Stomach (tissue), 9 donors: ENCODE measurements around the gene GPR180. TPM values are rescaled to one million over a fixed set of nuclear protein-coding genes. Genes with fewer than 3 reads are reported as not detected.

Source experiments
- DNase-seq, 2 donors: peaks; one replicate each; pipeline versions ENCODE4 v3.0.0 to v3.0.0-alpha.2; 2013 to 2019
- H3K27ac ChIP-seq, 5 donors: fragments of 200-600 bp in 4 of 5; sonication (generic) in 4 of 5; one replicate each; pipeline ENCODE4 v1.5.1; 2013 to 2019; ENCODE audit warnings: mild to moderate bottlenecking in 1 of 5, moderate library complexity in 1 of 5
- H3K27me3 ChIP-seq, 3 donors: fragments of 200-600 bp; sonication (generic); one replicate each; pipeline ENCODE4 v1.5.1; 2017 to 2019; ENCODE audit warnings: mixed run types in 1 of 3
- H3K36me3 ChIP-seq, 4 donors: fragments of 200-600 bp; sonication (generic); 1 replicate in 3 of 4; 2 replicates in 1 of 4; pipeline ENCODE4 v1.5.1; 2016 to 2019
- H3K4me1 ChIP-seq, 4 donors: fragments of 200-600 bp; sonication (generic); one replicate each; pipeline ENCODE4 v1.5.1; 2016 to 2019
- H3K4me3 ChIP-seq, 4 donors: fragments of 200-600 bp; sonication (generic) in 3 of 4; one replicate each; pipeline ENCODE4 v1.5.1; 2016 to 2019; ENCODE audit warnings: mild to moderate bottlenecking in 1 of 4
- H3K9me3 ChIP-seq, 4 donors: fragments of 200-600 bp; sonication (generic); one replicate each; pipeline ENCODE4 v1.5.1; 2016 to 2019
- EP300 ChIP-seq: sonication (generic); formaldehyde crosslinking; IDR thresholded peaks from one replicate; pipeline ENCODE4 v1.6.1; 2017; ENCODE audit warnings: antibody characterized with exemption
- POLR2A ChIP-seq, 4 donors: fragments of 450-650 bp; IDR thresholded peaks; one replicate each; pipeline ENCODE4 v1.6.1; 2016; ENCODE audit warnings: antibody characterized with exemption in 4 of 4, control low read depth in 2 of 4, mild to moderate bottlenecking in 1 of 4, moderate library complexity in 1 of 4
- POLR2AphosphoS5 ChIP-seq, 3 donors: sonication (generic); formaldehyde crosslinking; IDR thresholded peaks; one replicate each; pipeline ENCODE4 v1.6.1; 2016; ENCODE audit warnings: antibody characterized with exemption in 3 of 3
- WGBS, 5 donors: extraction: QIAGEN DNeasy Blood & Tissue Kit in 3 of 5; methylation state at CpG; one replicate each; pipeline versions ENCODE4 v1.1.5 to v1.1.7; 2013 to 2018; 5-methylcytosine and 5-hydroxymethylcytosine counted together
- intact Hi-C: fragments of 100-400 bp; cut with DNase I; formaldehyde crosslinking; loops from one replicate; pipeline ENCODE4 v1.15.1; 2023; ENCODE audit warnings: low total_unique reads
- polyA plus RNA-seq, 3 donors: library from polyadenylated mRNA; stranded (reverse); fragments of 200-250 nt; gene quantifications; one replicate each; pipeline ENCODE4 v1.2.3, GENCODE V29; 2013
- total RNA-seq, 5 donors: library from RNA; depleted of rRNA; stranded (reverse); fragments of >200 nt; gene quantifications; one replicate each; pipeline versions ENCODE4 v1.1.0 to v1.2.3, GENCODE V29; 2014 to 2016
- TF ChIP-seq, protein P1 (sequence below), 7 experiments: fragments of 450-650 bp in 4 of 7; fragments of 200-600 bp in 3 of 7; sonication (generic) in 3 of 7; IDR thresholded peaks; one replicate each; pipeline ENCODE4 v1.5.1; 2016 to 2019; ENCODE audit warnings: antibody characterized with exemption in 7 of 7, control low read depth in 2 of 7, mild to moderate bottlenecking in 1 of 7
- donor health status: healthy with polysubstance abuse.
- donor health status: Bipolar disorder and iron deficiency.
- donor health status: healthy.

GPR180 gene
- total and polyA plus RNA-seq, 8 donors: under 0.01 to 12.9 (median 1.7) TPM

DNA sequence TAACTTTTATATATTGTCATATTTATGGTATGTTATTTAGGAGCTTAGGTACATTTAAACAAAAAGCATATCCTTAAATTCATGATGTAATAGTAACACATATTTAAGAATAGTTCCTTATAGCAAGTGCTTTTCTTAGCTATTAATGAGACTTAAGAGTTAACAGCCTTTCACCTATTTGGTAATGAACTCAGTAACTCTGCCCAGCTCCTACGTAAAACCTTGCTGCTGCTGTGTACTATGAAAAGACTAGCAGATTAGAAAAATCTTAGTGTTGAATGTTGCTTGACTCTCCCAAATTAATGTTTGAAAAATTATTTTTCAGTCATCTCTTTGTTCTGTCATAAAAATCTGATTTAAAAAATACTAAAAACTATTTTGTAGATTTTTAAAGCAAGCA is 6.9 kb downstream of the GPR180 start:
- Histone ChIP-seq H3K27ac (no peak overlapping the region), H3K27me3 (no peaks in the 10 kb centered on the region), H3K9me3 (no peaks in the 10 kb centered on the region), H3K4me3 (no peak overlapping the region), H3K36me3 (peaks cover 6 to 48% (median 44%) of the 10 kb centered on the region in 4 donors), H3K4me1 (peaks cover 0 to 28% (median 2%) of the 10 kb centered on the region in 4 donors)
- TF ChIP-seq EP300: no peak
- TF ChIP-seq POLR2A (IDR thresholded peaks at IDR 0.05): no peak
- TF ChIP-seq, protein P1, sequence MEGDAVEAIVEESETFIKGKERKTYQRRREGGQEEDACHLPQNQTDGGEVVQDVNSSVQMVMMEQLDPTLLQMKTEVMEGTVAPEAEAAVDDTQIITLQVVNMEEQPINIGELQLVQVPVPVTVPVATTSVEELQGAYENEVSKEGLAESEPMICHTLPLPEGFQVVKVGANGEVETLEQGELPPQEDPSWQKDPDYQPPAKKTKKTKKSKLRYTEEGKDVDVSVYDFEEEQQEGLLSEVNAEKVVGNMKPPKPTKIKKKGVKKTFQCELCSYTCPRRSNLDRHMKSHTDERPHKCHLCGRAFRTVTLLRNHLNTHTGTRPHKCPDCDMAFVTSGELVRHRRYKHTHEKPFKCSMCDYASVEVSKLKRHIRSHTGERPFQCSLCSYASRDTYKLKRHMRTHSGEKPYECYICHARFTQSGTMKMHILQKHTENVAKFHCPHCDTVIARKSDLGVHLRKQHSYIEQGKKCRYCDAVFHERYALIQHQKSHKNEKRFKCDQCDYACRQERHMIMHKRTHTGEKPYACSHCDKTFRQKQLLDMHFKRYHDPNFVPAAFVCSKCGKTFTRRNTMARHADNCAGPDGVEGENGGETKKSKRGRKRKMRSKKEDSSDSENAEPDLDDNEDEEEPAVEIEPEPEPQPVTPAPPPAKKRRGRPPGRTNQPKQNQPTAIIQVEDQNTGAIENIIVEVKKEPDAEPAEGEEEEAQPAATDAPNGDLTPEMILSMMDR (IDR thresholded peaks at IDR 0.05): no peak
- TF ChIP-seq POLR2AphosphoS5 (IDR thresholded peaks at IDR 0.05): no peak
- intact Hi-C loops: no loop called here
- peak in 1 of 2 donors; percentile 32 for DNase-seq
- 19 to 50% (median 29%) methylated on average over 1 of the region's 1 CpG for WGBS, 5 donors

GRCh38 chr13:94609196-94609595 is 7.5 kb downstream of the GPR180 start:
- no peaks in the 10 kb centered on the region for H3K9me3 ChIP-seq
- H3K27ac ChIP-seq: no peak overlapping the region
- TF ChIP-seq POLR2A (IDR thresholded peaks at IDR 0.05) (no peak), EP300 (no peak), POLR2AphosphoS5 (IDR thresholded peaks at IDR 0.05) (no peak)
- TF ChIP-seq, protein P1 (IDR thresholded peaks at IDR 0.05): no peak
- no peaks in the 10 kb centered on the region for H3K27me3 ChIP-seq
- peaks cover 6 to 55% (median 48%) of the 10 kb centered on the region in 4 donors for H3K36me3 ChIP-seq
- intact Hi-C loops: no loop called here
- no peak overlapping the region for H3K4me3 ChIP-seq
- 87 to 95% (median 89%) methylated on average over 2 of the region's 2 CpGs for WGBS, 5 donors
- peaks cover 0 to 24% (median 0%) of the 10 kb centered on the region in 4 donors for H3K4me1 ChIP-seq
- DNase-seq: no peak

- H3K36me3 ChIP-seq: peaks cover 6 to 63% (median 53%) of the 10 kb centered on the region in 4 donors
- H3K27ac ChIP-seq: no peak overlapping the region
- H3K9me3 ChIP-seq: no peaks in the 10 kb centered on the region
- DNase-seq: no peak
- H3K4me1 ChIP-seq: peaks cover 0 to 24% (median 0%) of the 10 kb centered on the region in 4 donors
- WGBS, 5 donors: 92 to 94% (median 93%) methylated on average over 5 of the region's 5 CpGs
- intact Hi-C loops: loop anchor here (10.0 kb wide), 1 partner anchor 176 kb away; no protein-coding TSS in a partner anchor
- no peak overlapping the region for H3K4me3 ChIP-seq
- no peaks in the 10 kb centered on the region for H3K27me3 ChIP-seq
- TF ChIP-seq POLR2A (IDR thresholded peaks at IDR 0.05): no peak
Observed at GRCh38 chr13:94610475-94610874, 8.8 kb downstream of the GPR180 start.

- Histone ChIP-seq H3K36me3 (peaks cover 6 to 49% (median 38%) of the 10 kb centered on the region in 4 donors), H3K9me3 (no peaks in the 10 kb centered on the region), H3K27me3 (no peaks in the 10 kb centered on the region), H3K27ac (no peak overlapping the region), H3K4me1 (peaks cover 0 to 22% (median 0%) of the 10 kb centered on the region in 4 donors), H3K4me3 (no peak overlapping the region)
- TF ChIP-seq, protein P1 (IDR thresholded peaks at IDR 0.05): no peak
- no peak for TF ChIP-seq POLR2A (IDR thresholded peaks at IDR 0.05)
- no peak for TF ChIP-seq EP300
- TF ChIP-seq POLR2AphosphoS5 (IDR thresholded peaks at IDR 0.05): no peak
- intact Hi-C loops: loop anchor here (10.0 kb wide), 1 partner anchor 177 kb away; no protein-coding TSS in a partner anchor
- 70 to 91% (median 89%) methylated on average over 4 of the region's 4 CpGs for WGBS, 5 donors
- DNase-seq: no peak
Observed at GRCh38 chr13:94612050-94612449, 10.4 kb downstream of the GPR180 start.

DNA sequence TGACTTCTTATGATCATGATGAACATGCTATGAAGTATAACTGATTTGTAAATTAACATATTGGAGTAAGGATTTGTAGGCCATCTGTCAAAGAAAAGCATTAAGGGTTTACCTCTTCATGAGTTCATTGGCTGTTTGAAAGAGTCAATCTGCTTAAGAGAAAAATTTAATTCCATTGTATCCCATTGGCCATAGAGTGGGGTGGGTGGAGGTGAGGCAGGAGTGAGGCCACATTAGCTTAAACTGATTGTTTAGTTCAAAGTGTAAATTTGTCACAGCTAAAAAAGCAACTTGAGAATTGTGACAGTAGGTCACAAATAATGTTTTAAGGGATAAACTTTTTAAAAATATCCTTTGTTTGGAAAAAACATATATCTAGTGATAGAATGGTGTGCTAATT is 11.4 kb downstream of the GPR180 start:
- H3K4me3 ChIP-seq: no peak overlapping the region
- H3K27ac ChIP-seq: no peak overlapping the region
- H3K4me1 ChIP-seq: peaks cover 0 to 12% (median 0%) of the 10 kb centered on the region in 4 donors
- TF ChIP-seq POLR2A (IDR thresholded peaks at IDR 0.05) (no peak), EP300 (no peak), POLR2AphosphoS5 (IDR thresholded peaks at IDR 0.05) (no peak)
- TF ChIP-seq, protein P1 (IDR thresholded peaks at IDR 0.05): no peak
- no peaks in the 10 kb centered on the region for H3K9me3 ChIP-seq
- no peak for DNase-seq
- intact Hi-C loops: loop anchor here (10.0 kb wide), 1 partner anchor 178 kb away; no protein-coding TSS in a partner anchor
- no peaks in the 10 kb centered on the region for H3K27me3 ChIP-seq
- peaks cover 6 to 46% (median 36%) of the 10 kb centered on the region in 4 donors for H3K36me3 ChIP-seq
